Tibial nerve (tissue), 3 donors: ENCODE results near the gene CHST13.

Experiments used
- POLR2A ChIP-seq, 2 donors: fragments of 450-650 bp; IDR thresholded peaks; one replicate each; pipeline ENCODE4 v1.6.1; 2017; ENCODE audit warnings: antibody characterized with exemption in 2 of 2, mild to moderate bottlenecking in 2 of 2, moderate library complexity in 2 of 2
- TF ChIP-seq, protein P1 (sequence below), 5 experiments: fragments of 200-600 bp in 3 of 5; fragments of 450-650 bp in 2 of 5; sonication (generic) in 3 of 5; IDR thresholded peaks; one replicate each; pipeline ENCODE4 v1.5.1; 2016 to 2019; ENCODE audit warnings: antibody characterized with exemption in 5 of 5, mild to moderate bottlenecking in 3 of 5, moderate library complexity in 2 of 5

- TF ChIP-seq, protein P1, sequence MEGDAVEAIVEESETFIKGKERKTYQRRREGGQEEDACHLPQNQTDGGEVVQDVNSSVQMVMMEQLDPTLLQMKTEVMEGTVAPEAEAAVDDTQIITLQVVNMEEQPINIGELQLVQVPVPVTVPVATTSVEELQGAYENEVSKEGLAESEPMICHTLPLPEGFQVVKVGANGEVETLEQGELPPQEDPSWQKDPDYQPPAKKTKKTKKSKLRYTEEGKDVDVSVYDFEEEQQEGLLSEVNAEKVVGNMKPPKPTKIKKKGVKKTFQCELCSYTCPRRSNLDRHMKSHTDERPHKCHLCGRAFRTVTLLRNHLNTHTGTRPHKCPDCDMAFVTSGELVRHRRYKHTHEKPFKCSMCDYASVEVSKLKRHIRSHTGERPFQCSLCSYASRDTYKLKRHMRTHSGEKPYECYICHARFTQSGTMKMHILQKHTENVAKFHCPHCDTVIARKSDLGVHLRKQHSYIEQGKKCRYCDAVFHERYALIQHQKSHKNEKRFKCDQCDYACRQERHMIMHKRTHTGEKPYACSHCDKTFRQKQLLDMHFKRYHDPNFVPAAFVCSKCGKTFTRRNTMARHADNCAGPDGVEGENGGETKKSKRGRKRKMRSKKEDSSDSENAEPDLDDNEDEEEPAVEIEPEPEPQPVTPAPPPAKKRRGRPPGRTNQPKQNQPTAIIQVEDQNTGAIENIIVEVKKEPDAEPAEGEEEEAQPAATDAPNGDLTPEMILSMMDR (IDR thresholded peaks at IDR 0.05), result no peak
- TF ChIP-seq POLR2A (IDR thresholded peaks at IDR 0.05), result no peak
Measured at GRCh38 chr3:126558336-126559071, 34.5 kb downstream of the CHST13 start, which contains the start of gene C3orf22.
